NT2/D1 (cell line): ENCODE measurements around the gene SKIL.

Source experiments
- YY1 ChIP-seq: IDR thresholded peaks from 2 replicates; pipeline ENCODE4 v1.6.1; 2011; ENCODE audit not compliant: insufficient read length, insufficient read depth
- ZNF274 ChIP-seq: IDR thresholded peaks from 2 replicates; pipeline ENCODE4 v1.6.1; 2011; ENCODE audit warnings: mild to moderate bottlenecking, low read depth, low read length

- TF ChIP-seq ZNF274 (no peak), YY1 (no peak)
Measured at GRCh38 chr3:170429050-170429449, 71.5 kb downstream of the SKIL start.
